NCI-H1694 (cell line): ENCODE results near the gene PDYN.

Experiments
- DNase-seq: peaks from one replicate; lab custom pipeline; 2025; lab: John Stamatoyannopoulos, UW

PDYN gene

GRCh38 chr20:1994627-1995026 is 769 bp upstream of the PDYN start:
- DNase-seq, result no peak

GRCh38 chr20:1992359-1993110 is 1.3 kb downstream of the PDYN start:
- no peak for DNase-seq

- DNase-seq, result no peak
These were observed 6.0 kb downstream of the PDYN start for GRCh38 chr20:1987826-1988225.

GRCh38 chr20:1983301-1983700 is 10.6 kb downstream of the PDYN start:
- no peak for DNase-seq

GRCh38 chr20:1982686-1983085 is 11.2 kb downstream of the PDYN start:
- DNase-seq, result no peak

- no peak for DNase-seq
These were observed 14.6 kb downstream of the PDYN start for GRCh38 chr20:1979106-1979778.

GRCh38 chr20:1975291-1975690 is 18.6 kb downstream of the PDYN start:
- DNase-seq, result no peak

- no peak for DNase-seq
These were observed 20.0 kb downstream of the PDYN start for GRCh38 chr20:1973601-1974440.

GRCh38 chr20:1971893-1972586 is 21.8 kb downstream of the PDYN start:
- no peak for DNase-seq

GRCh38 chr20:1968964-1969363 is 24.9 kb downstream of the PDYN start:
- DNase-seq, result no peak

GRCh38 chr20:1965520-1966351 is 28.1 kb downstream of the PDYN start:
- DNase-seq, result peak; percentile 39

GRCh38 chr20:1964659-1965405 is 29.0 kb downstream of the PDYN start:
- DNase-seq, result no peak

- DNase-seq, result no peak
These were observed 29.8 kb downstream of the PDYN start for GRCh38 chr20:1964061-1964460.

- no peak for DNase-seq
These were observed 32.5 kb downstream of the PDYN start for GRCh38 chr20:1961374-1961773.

GRCh38 chr20:1959156-1959555 is 34.7 kb downstream of the PDYN start:
- no peak for DNase-seq

GRCh38 chr20:1958426-1958825 is 35.4 kb downstream of the PDYN start:
- no peak for DNase-seq

GRCh38 chr20:1955217-1955616 is 38.6 kb downstream of the PDYN start:
- no peak for DNase-seq

GRCh38 chr20:1953621-1954020 is 40.2 kb downstream of the PDYN start:
- no peak for DNase-seq

GRCh38 chr20:1952737-1953530 is 40.9 kb downstream of the PDYN start:
- DNase-seq, result no peak
